KOPT-K1 (cell line): Measurements from ENCODE around the gene NEO1.

Source experiments
- H3K27ac ChIP-seq: fragments of 200-600 bp; sonication (generic); 2 replicates; pipeline ENCODE4 v1.5.1; 2016; ENCODE audit warnings: antibody characterized with exemption, mild to moderate bottlenecking, low read depth, low read length; ENCODE audit not compliant: poor library complexity, severe bottlenecking
- H3K36me3 ChIP-seq: fragments of 200-600 bp; sonication (generic); 2 replicates; pipeline ENCODE4 v1.5.1; 2017; ENCODE audit warnings: antibody characterized with exemption, mild to moderate bottlenecking, low read length, moderate library complexity; ENCODE audit not compliant: insufficient read depth
- H3K9me3 ChIP-seq: fragments of 200-600 bp; sonication (generic); 2 replicates; pipeline ENCODE4 v1.5.1; 2017; ENCODE audit warnings: antibody characterized with exemption, low read length, mild to moderate bottlenecking; ENCODE audit not compliant: insufficient read depth, poor library complexity, severe bottlenecking

Gene NEO1

DNA sequence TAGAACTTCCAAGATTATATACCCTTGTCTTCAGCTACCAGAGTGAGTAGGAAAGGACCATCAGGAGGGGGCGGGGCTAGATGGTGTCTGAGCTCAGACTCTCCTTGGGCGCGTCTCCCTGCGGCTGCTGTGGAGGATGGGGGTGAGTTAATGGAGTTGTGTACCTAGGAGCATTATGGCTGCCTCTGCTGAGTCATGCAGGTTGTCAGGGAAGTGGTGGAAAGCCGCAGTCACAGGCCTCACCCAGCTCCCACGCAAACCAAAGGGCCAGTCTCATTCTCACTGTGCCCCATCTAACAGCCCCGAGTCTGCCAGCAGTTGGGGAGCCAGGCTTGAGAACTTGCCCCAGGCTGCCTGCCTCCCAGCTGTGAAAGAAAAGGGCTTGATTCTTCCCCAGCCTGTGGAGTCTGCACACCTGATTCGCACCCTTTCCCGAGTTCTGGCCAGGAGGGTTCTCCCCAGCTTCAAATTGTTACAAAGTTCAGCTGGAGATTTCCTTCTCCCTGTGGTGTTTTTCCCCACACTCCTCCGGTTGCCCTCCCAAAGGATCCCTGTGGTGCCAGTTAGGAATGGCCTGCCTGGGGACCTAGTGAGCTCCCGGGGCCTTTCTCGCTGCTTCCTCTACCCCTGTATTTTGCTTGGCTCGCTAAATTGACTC is 173.2 kb downstream of the NEO1 start:
- H3K27ac ChIP-seq = no peak overlapping the region
- H3K36me3 ChIP-seq = no peaks in the 10 kb centered on the region
- no peaks in the 10 kb centered on the region for H3K9me3 ChIP-seq

DNA sequence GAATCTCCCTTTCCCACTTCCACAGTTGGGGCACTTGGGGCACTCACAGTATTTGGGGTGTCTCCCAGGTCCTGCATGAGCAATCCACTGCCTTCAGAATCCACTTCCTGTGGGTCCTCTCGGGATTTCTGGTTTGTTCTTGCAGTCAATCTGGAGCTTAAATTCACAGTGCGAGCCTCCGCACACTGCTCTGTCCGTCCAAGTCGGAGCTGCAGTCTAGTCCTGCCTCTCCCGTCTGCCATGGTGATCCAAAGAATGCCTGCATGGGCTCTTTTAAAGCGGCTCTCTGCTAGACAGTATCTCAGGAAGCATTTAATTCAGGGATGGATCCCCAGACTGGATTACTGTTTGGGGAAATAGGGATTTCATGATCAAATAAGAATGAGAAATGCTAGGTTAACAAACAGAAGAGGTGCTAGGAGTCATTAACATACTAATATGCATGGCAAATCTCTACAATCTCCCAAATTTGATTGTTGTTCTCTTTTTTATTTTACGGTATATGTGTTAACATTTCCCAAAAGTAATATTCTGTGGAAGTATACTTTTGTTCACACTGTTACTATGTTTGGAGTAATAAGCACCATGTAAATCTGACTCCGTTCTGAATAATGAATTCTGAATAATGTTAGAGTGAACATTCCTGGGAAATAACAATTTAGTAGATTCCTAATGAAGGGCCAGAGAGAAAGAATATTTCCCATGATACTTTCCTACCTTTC is 174.0 kb downstream of the NEO1 start:
- H3K27ac ChIP-seq = no peak overlapping the region
- H3K9me3 ChIP-seq = no peaks in the 10 kb centered on the region
- no peaks in the 10 kb centered on the region for H3K36me3 ChIP-seq

DNA sequence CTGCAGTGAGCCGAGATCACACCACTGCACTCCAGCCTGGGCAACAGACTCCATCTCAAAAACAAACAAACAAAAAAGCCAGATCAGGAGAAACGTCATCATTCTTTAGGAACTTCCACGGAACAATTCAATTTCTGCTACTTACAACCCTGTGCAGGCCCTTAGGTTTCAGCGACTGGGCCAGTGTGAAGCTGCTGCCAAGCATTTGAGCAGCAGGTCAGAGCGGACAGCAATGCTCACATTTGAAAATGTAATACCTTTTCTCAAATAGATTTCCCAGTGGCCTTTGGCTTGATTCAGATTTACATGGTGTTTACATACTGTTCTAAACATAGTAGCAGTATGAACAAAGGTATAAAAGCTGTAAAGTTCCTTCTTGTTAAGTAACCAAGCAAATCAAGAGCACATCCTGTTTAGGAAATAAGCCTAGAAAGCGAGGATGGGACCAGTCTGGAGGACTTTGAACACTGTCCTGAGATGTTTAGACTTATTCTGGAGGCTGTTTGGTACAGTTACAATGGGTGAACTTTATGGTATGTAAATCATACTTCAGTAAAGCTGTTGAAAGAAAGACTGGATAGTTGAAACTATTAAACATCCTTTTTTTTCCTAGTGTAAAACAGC is 175.3 kb downstream of the NEO1 start:
- Histone ChIP-seq H3K27ac (no peak overlapping the region), H3K9me3 (no peaks in the 10 kb centered on the region), H3K36me3 (no peaks in the 10 kb centered on the region)

DNA sequence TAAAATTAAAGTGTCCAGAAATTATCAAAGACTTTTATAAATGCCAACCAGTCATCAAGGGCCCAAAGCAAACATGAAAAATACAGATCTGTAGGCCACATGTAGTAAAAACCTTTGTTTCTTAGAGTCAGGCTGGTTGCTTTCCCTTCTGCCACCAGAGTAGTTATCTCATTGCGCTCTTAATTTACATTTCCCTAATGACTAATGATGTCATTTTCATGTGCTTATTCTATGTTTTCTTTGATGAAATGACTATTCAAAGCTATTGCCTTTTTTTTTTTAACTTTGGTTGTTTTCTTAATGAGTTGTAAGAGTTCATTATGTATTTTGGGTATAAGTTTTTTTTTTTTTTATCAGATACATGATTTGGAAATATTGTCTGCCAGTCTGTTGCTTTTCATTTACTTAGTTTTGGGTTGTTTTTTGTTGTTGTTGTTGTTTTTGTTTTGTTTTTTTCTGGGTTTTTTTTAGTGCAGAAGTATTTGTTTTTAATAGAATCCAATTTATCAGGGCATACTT is 175.9 kb downstream of the NEO1 start:
- Histone ChIP-seq H3K36me3 (no peaks in the 10 kb centered on the region), H3K27ac (no peak overlapping the region), H3K9me3 (no peaks in the 10 kb centered on the region)

DNA sequence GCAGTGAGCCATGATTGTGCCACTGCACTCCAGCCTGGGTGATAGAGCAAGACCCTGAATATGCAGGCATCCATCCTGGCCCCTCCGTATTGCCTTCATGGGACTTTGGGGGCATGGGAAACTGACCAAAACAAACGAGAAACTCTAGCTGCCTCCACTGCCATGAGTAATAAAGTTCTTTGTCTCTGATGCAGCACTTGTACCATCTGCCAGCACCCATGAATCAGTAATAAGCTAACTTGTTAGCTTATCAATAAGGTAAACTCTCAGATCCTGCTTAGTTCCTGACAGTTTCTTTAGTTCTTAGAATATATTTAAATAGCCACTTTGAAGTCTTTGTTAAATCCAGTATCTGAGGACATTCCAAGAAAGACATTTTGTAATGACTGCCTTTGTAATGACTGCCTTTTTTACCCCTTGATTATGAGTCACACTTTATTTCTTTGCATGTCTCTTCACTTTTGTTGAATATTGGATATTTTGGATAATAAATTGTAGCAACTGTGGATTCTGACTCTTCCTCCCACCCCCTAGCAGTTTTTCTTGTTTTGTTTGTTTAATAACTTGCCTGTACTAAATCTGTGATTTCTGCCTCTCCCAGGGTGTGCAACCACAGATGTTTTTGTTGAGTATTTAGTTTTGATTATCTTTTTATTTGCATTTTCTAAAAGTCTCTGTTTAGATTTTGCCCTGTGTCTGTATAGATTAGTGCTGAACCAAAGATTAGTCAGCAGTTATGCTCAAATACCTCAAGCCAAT is 179.6 kb downstream of the NEO1 start:
- no peak overlapping the region for H3K27ac ChIP-seq
- no peaks in the 10 kb centered on the region for H3K9me3 ChIP-seq
- no peaks in the 10 kb centered on the region for H3K36me3 ChIP-seq

DNA sequence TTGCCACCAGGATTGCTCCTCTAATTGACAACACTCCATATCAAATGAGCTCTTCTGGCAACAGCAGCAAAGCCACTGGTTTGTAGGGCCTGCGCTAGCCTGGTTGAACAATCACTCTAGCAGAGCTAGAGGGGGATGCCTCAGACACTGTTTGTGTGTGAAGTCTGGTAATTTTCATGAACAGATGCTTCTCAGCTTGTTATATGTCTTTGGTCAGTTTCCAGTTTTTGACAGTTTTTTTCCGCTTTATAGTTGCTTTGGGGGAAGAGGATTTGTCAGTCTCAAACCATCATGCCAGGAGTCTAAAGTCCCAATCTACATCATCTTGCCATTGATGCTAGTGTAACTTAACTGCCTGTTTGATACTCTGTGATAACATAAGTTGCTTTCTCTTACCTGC is 180.5 kb downstream of the NEO1 start:
- no peaks in the 10 kb centered on the region for H3K9me3 ChIP-seq
- H3K27ac ChIP-seq = no peak overlapping the region
- no peaks in the 10 kb centered on the region for H3K36me3 ChIP-seq

DNA sequence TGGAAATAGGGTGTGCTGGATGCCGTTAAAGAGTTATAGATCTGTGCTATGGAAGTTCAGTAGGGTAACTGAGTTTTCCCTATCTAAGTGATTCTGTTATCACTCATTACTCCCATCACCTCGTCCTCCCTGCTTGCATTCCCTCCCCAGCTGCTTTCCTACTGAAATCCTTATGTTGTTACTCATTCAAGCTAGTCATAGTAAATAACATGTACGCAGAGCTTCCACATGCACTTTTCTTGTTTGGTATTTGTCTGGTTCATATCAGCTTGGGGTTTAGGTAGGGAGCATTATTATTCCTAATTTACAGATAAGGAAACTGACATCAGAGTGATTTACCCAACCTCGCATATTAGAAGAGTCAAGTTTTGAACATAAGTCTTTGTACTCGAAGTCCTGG is 181.4 kb downstream of the NEO1 start:
- no peak overlapping the region for H3K27ac ChIP-seq
- no peaks in the 10 kb centered on the region for H3K36me3 ChIP-seq
- no peaks in the 10 kb centered on the region for H3K9me3 ChIP-seq

DNA sequence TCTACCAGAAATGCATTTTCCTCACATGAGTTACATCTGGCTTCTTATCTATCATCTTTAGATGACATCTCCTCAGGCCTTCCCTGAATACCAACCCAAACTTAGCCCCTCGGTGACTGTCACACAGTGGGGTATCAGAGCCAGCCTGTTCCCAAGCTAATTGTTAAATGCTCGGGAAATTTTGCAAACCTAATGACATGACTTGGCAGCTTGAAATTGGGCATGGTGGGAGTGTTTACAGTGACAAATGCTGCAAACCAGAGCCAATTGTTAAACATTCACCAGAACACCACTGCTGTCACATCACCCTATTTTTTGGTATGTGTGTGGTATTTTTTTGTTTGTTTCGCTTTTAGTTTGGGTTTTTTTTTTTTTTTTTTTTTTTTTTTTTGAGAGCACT is 185.6 kb downstream of the NEO1 start:
- Histone ChIP-seq H3K36me3 (no peaks in the 10 kb centered on the region), H3K9me3 (no peaks in the 10 kb centered on the region), H3K27ac (no peak overlapping the region)

DNA sequence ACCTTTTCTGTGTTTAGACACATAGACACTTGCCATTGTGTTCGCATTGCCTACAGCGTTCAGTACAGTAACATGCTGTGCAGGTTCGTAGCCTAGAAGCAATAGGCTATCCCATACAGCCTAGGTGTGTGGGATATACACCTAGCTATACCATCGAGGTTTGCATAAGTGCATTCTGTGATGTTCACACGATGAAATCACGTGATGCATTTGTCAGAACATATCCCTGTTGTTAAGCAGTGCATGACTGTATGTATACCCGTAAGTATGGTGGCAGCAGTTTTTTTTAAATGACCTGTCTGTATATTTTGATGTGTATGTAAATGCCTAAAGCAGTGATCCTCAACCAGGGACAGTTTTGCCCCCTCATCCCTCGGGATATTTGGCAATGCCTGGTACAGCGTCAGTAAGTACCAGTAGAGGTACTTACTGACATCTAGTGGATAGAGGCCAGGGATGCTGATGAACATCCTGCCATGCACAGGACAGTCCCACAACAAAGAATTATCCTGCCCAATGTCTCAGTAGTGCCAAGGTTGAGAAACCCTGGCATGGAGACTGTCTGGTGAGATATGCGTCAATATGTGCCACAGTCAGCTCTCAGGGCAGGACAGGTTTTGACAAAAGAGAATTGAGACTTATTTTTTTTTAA is 187.4 kb downstream of the NEO1 start:
- Histone ChIP-seq H3K27ac (no peak overlapping the region), H3K36me3 (no peaks in the 10 kb centered on the region), H3K9me3 (no peaks in the 10 kb centered on the region)

DNA sequence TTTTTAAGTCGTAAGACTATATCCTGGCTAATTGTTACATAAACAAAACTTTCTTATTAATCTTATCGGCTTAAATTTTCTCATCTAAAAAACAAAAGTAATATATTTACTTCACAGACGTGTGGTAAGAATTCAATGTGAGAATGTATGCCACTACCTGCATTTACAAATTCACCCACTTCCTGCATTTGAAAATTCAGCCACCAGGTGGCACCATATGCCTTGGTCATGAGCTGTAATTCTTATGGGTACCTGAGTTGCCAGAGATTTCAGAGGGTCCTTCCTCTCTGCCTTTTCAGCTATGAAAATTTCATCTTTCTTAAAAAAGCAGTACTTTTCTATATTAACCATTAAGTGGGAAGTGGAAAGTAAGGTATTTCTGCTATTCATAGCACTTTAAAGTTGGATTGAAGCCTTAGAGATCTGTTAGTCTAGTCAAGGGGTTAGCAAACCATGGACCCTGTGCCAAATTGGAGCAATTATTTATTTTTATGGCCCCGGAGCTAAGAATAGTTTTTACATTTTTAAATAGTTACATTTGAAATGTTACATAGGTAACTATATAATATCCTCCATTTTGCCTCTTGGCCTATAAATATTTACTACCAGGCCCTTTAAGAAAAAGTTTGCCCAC is 188.7 kb downstream of the NEO1 start:
- H3K36me3 ChIP-seq = no peaks in the 10 kb centered on the region
- no peaks in the 10 kb centered on the region for H3K9me3 ChIP-seq
- no peak overlapping the region for H3K27ac ChIP-seq

DNA sequence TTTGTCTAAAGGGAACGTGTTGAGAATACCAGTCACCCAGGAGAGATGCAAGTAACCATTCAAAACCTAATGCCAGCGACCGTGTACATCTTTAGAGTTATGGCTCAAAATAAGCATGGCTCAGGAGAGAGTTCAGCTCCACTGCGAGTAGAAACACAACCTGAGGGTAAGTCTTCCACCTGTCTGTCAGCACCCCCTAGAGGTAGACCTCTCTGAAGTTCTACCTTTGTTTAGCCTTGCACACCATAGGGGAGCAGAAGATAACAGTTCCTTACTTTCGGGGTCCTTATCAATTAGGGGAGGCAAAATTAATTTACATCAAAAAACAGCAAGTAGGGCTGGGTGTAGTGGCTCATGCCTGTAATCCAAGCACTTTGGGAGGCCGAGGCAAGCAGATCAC is 192.1 kb downstream of the NEO1 start:
- H3K9me3 ChIP-seq = no peaks in the 10 kb centered on the region
- H3K27ac ChIP-seq = no peak overlapping the region
- H3K36me3 ChIP-seq = no peaks in the 10 kb centered on the region

DNA sequence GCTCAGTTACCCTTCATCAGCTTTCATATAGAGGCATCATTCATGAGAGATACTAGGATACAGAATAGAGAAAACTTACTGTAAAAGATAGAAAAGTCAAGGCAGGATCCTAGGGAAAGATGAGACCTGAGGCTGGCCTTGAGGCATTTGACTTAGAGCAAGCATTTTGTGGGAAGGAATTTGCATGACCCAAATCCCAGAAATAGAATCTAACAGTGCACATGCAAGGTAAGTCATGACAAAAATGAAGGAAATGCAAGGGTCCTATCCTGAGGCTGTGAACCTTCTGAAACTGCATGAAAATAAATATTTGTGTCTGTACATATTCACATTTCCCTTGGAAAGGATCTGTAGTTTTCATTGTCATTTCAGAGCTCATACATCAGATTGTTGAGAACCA is 194.2 kb downstream of the NEO1 start:
- Histone ChIP-seq H3K9me3 (no peaks in the 10 kb centered on the region), H3K27ac (no peak overlapping the region), H3K36me3 (no peaks in the 10 kb centered on the region)

DNA sequence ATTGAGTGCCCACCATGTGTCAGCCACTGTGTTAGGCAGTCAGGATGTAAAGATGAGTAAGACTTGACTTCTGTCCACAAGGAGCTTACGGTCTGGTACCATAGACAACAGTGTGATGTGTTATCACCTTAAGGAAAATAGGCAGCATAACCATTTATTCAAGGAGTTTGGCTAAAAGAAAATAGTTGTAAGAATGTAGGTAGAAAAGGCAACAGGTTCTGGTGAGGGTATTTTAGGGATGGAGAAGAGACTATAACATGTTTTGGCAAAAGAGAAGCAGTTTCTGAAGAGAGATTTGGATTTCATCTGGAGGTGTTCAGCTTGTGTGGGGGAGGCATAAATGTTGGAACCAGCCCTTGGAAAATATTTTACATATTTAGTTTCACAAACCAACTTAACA is 194.6 kb downstream of the NEO1 start:
- Histone ChIP-seq H3K27ac (no peak overlapping the region), H3K36me3 (no peaks in the 10 kb centered on the region), H3K9me3 (no peaks in the 10 kb centered on the region)

DNA sequence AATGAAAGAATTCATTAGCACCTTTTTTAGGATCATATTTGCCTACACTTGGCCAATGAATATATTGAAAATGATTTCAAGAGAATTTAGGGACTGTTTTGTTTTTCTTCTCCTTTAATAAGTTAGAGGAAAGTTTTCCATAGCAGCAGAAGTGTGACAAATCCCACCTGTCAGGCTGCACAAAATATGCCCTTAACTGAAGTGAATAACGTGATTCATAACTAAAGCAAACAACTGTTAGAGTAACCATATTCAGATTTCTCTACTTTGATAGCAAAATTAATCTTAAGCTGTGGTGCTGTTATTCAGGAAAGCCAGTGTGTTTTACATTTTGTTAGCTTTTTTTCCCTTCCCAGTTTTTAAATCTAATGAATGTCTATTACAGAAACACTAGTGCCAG is 195.1 kb downstream of the NEO1 start:
- no peaks in the 10 kb centered on the region for H3K9me3 ChIP-seq
- no peak overlapping the region for H3K27ac ChIP-seq
- H3K36me3 ChIP-seq = no peaks in the 10 kb centered on the region
